Loucy (cell line): Measurements from ENCODE around the gene PPHLN1.

Experiments
- EZH2phosphoT487 ChIP-seq: fragments of 200-600 bp; IDR thresholded peaks from 2 replicates; pipeline ENCODE4 v1.6.1; 2018; ENCODE audit warnings: antibody characterized with exemption, mild to moderate bottlenecking, moderate library complexity, borderline replicate concordance
- TF ChIP-seq, protein P1 (sequence below): fragments of 200-600 bp; sonication (generic); conservative IDR thresholded peaks from 2 replicates; pipeline ENCODE4 v1.5.1; 2014; ENCODE audit warnings: mild to moderate bottlenecking, antibody characterized with exemption, low read length

DNA sequence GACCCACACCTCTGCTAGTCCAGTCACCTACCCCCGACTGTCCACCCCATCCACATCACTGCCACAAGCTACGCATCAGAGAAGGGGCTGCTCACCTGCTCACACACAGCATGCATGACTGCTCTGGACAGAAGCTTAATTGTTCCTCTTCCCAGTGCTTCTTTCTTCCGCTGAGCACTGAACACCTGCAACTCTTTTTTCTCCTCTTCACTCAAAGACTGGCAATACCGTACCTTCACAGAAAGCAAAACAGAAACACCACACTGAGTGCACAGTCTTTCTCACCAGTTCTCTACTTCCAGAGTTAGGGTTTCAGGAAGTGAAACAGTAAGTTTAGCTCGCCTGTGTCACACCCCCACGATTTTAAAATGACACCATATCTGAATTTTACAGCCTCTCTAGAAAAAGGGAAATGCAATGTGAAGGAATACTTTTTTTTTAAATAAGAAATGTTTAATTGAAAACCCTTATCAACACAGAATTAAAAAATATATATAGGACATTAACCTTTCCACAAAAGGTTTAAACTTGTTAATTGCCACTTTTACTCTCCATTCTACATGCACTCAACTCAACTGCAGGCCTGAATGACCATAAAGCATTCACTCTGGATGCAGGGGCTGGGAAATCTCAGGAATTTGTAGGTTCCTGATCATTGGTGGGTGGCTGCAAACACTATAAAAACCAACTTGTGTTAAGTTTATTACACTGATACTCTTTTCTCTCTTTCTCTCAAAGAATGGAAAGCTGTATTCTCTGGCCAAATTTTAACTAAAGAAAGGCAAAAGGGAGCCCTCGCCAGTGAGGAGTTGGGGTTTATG, 143.6 kb downstream of the PPHLN1 start:
- TF ChIP-seq, protein P1, sequence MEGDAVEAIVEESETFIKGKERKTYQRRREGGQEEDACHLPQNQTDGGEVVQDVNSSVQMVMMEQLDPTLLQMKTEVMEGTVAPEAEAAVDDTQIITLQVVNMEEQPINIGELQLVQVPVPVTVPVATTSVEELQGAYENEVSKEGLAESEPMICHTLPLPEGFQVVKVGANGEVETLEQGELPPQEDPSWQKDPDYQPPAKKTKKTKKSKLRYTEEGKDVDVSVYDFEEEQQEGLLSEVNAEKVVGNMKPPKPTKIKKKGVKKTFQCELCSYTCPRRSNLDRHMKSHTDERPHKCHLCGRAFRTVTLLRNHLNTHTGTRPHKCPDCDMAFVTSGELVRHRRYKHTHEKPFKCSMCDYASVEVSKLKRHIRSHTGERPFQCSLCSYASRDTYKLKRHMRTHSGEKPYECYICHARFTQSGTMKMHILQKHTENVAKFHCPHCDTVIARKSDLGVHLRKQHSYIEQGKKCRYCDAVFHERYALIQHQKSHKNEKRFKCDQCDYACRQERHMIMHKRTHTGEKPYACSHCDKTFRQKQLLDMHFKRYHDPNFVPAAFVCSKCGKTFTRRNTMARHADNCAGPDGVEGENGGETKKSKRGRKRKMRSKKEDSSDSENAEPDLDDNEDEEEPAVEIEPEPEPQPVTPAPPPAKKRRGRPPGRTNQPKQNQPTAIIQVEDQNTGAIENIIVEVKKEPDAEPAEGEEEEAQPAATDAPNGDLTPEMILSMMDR: no peak
- no peak for TF ChIP-seq EZH2phosphoT487
